Measurements from ENCODE around the gene FAM170B.

Gene FAM170B

GRCh38 chr10:49141541-49142332 is 7.9 kb upstream of the FAM170B start:
- Histone ChIP-seq H3F3A (ENCODE audit: low read depth) (no peaks in the 10 kb centered on the region), H4K20me1 (ENCODE audit: insufficient read depth, low read length, poor library complexity, severe bottlenecking) (no peaks in the 10 kb centered on the region), H3K9me2 (replicated peaks; ENCODE audit: low read depth, low read length) (no peaks in the 10 kb centered on the region), H3K27me3 (ENCODE audit: insufficient read depth, low read length, poor library complexity, severe bottlenecking) (no peaks in the 10 kb centered on the region), H3K36me3 (ENCODE audit: insufficient read depth, low read length) (no peaks in the 10 kb centered on the region), H3K4me3 (ENCODE audit: low read length, poor library complexity, severe bottlenecking) (no peak overlapping the region), H3K9me3 (ENCODE audit: insufficient read depth, low read depth, low read length) (no peaks in the 10 kb centered on the region), H3K4me2 (ENCODE audit: low read depth, low read length, poor library complexity, severe bottlenecking) (no peak overlapping the region), H2AFZ (ENCODE audit: low read length) (no peak overlapping the region), H3K4me1 (ENCODE audit: insufficient read depth, low read length, poor library complexity, severe bottlenecking) (no peaks in the 10 kb centered on the region), H3K79me2 (ENCODE audit: insufficient read depth, low read length) (no peaks in the 10 kb centered on the region), H3K9ac (ENCODE audit: low read depth, low read length, poor library complexity, severe bottlenecking) (no peak overlapping the region)
- TF ChIP-seq EZH2phosphoT487 (IDR thresholded peaks at IDR 0.05; ENCODE audit: borderline replicate concordance) (no peak), CTCF (conservative IDR thresholded peaks at IDR 0.05; ENCODE audit: low read length) (no peak)

GRCh38 chr10:49140304-49141177 is 6.7 kb upstream of the FAM170B start:
- TF ChIP-seq CTCF (conservative IDR thresholded peaks at IDR 0.05; ENCODE audit: low read length): no peak
- no peak for TF ChIP-seq EZH2phosphoT487 (IDR thresholded peaks at IDR 0.05; ENCODE audit: borderline replicate concordance)

GRCh38 chr10:49139846-49140195 is 6.0 kb upstream of the FAM170B start:
- no peak for TF ChIP-seq EZH2phosphoT487 (IDR thresholded peaks at IDR 0.05; ENCODE audit: borderline replicate concordance)
- no peak for TF ChIP-seq CTCF (conservative IDR thresholded peaks at IDR 0.05; ENCODE audit: low read length)
- Histone ChIP-seq H3K27me3 (ENCODE audit: insufficient read depth, low read length, poor library complexity, severe bottlenecking) (no peaks in the 10 kb centered on the region), H3K4me1 (ENCODE audit: insufficient read depth, low read length, poor library complexity, severe bottlenecking) (no peaks in the 10 kb centered on the region), H3K9ac (ENCODE audit: low read depth, low read length, poor library complexity, severe bottlenecking) (no peak overlapping the region), H3K36me3 (ENCODE audit: insufficient read depth, low read length) (no peaks in the 10 kb centered on the region), H3K4me2 (ENCODE audit: low read depth, low read length, poor library complexity, severe bottlenecking) (no peak overlapping the region), H2AFZ (ENCODE audit: low read length) (no peak overlapping the region), H4K20me1 (ENCODE audit: insufficient read depth, low read length, poor library complexity, severe bottlenecking) (no peaks in the 10 kb centered on the region), H3K4me3 (ENCODE audit: low read length, poor library complexity, severe bottlenecking) (no peak overlapping the region), H3K9me2 (replicated peaks; ENCODE audit: low read depth, low read length) (no peaks in the 10 kb centered on the region), H3K9me3 (ENCODE audit: insufficient read depth, low read depth, low read length) (no peaks in the 10 kb centered on the region; the same call in 1 of the 2 replicates), H3K79me2 (ENCODE audit: insufficient read depth, low read length) (no peaks in the 10 kb centered on the region), H3F3A (ENCODE audit: low read depth) (no peaks in the 10 kb centered on the region)

More at GRCh38 chr10:49140304-49141177, 6.7 kb upstream of the FAM170B start:
- Histone ChIP-seq H3K9ac (ENCODE audit: low read depth, low read length, poor library complexity, severe bottlenecking) (no peak overlapping the region), H3F3A (ENCODE audit: low read depth) (no peaks in the 10 kb centered on the region), H3K4me1 (ENCODE audit: insufficient read depth, low read length, poor library complexity, severe bottlenecking) (no peaks in the 10 kb centered on the region), H3K4me2 (ENCODE audit: low read depth, low read length, poor library complexity, severe bottlenecking) (no peak overlapping the region), H3K4me3 (ENCODE audit: low read length, poor library complexity, severe bottlenecking) (no peak overlapping the region), H4K20me1 (ENCODE audit: insufficient read depth, low read length, poor library complexity, severe bottlenecking) (no peaks in the 10 kb centered on the region), H3K79me2 (ENCODE audit: insufficient read depth, low read length) (no peaks in the 10 kb centered on the region), H3K9me3 (ENCODE audit: insufficient read depth, low read depth, low read length) (no peaks in the 10 kb centered on the region; the same call in 1 of the 2 replicates), H3K9me2 (replicated peaks; ENCODE audit: low read depth, low read length) (no peaks in the 10 kb centered on the region), H3K36me3 (ENCODE audit: insufficient read depth, low read length) (no peaks in the 10 kb centered on the region), H3K27me3 (ENCODE audit: insufficient read depth, low read length, poor library complexity, severe bottlenecking) (no peaks in the 10 kb centered on the region), H2AFZ (ENCODE audit: low read length) (no peak overlapping the region)

Measured in Loucy (cell line).